NT2/D1 (cell line): Measurements from ENCODE around the gene MGA.
"Not testable (repeated sequence)": the region's sequence is repeated elsewhere in the genome, so short reads cannot be mapped to it uniquely, and the experiment has no call there.

Source experiments
- DNase-seq: peaks from one replicate; pipeline ENCODE4 v3.0.0-alpha.2; 2011; ENCODE audit warnings: low read depth, low spot score
- H3K27me3 ChIP-seq: 2 replicates; pipeline ENCODE4 v1.6.0; 2011; ENCODE audit warnings: mild to moderate bottlenecking; ENCODE audit not compliant: insufficient read length, insufficient read depth
- H3K36me3 ChIP-seq: 2 replicates; pipeline ENCODE4 v1.6.1; 2011; ENCODE audit warnings: mild to moderate bottlenecking, low read length, mixed read lengths; ENCODE audit not compliant: insufficient read depth, insufficient read length
- H3K4me1 ChIP-seq: 2 replicates; pipeline ENCODE4 v1.5.1; 2011; ENCODE audit not compliant: insufficient read depth, insufficient read length
- H3K4me3 ChIP-seq: 2 replicates; pipeline ENCODE4 v1.5.1; 2011; ENCODE audit warnings: low read depth; ENCODE audit not compliant: insufficient read length
- H3K9ac ChIP-seq: 2 replicates; pipeline ENCODE4 v1.6.0; 2011; ENCODE audit warnings: low read depth; ENCODE audit not compliant: insufficient read length
- H3K9me3 ChIP-seq: 2 replicates; pipeline ENCODE4 v1.5.1; 2011; ENCODE audit warnings: mild to moderate bottlenecking, low read length; ENCODE audit not compliant: insufficient read depth
- SUZ12 ChIP-seq: IDR thresholded peaks from 2 replicates; pipeline ENCODE4 v1.6.1; 2011; ENCODE audit not compliant: insufficient read length, insufficient read depth; ENCODE audit errors: extremely low read depth
- YY1 ChIP-seq: IDR thresholded peaks from 2 replicates; pipeline ENCODE4 v1.6.1; 2011; ENCODE audit not compliant: insufficient read length, insufficient read depth
- ZNF274 ChIP-seq: IDR thresholded peaks from 2 replicates; pipeline ENCODE4 v1.6.1; 2011; ENCODE audit warnings: mild to moderate bottlenecking, low read depth, low read length

Gene MGA

GRCh38 chr15:41727143-41727542 lies 66.9 kb downstream of the MGA start:
- Histone ChIP-seq H3K4me1 (no peaks in the 10 kb centered on the region), H3K9me3 (no peaks in the 10 kb centered on the region), H3K4me3 (no peak overlapping the region), H3K9ac (no peak overlapping the region), H3K27me3 (no peaks in the 10 kb centered on the region), H3K36me3 (peaks cover 20% of the 10 kb centered on the region)
- DNase-seq, result no peak
- TF ChIP-seq SUZ12 (no peak), ZNF274 (no peak), YY1 (no peak)

- H3K4me3 ChIP-seq, H3K4me1 ChIP-seq, DNase-seq, H3K9me3 ChIP-seq, H3K9ac ChIP-seq, H3K27me3 ChIP-seq: not testable (repeated sequence)
- H3K36me3 ChIP-seq, result peaks cover 20% of the 10 kb centered on the region
Observed at GRCh38 chr15:41728061-41728460, 67.9 kb downstream of the MGA start.

- H3K4me3 ChIP-seq, result no peak overlapping the region
- H3K9me3 ChIP-seq, result no peaks in the 10 kb centered on the region
- H3K4me1 ChIP-seq, result no peaks in the 10 kb centered on the region
- H3K9ac ChIP-seq, result no peak overlapping the region
- TF ChIP-seq ZNF274 (no peak), YY1 (no peak), SUZ12 (no peak)
- H3K36me3 ChIP-seq, result peaks cover 32% of the 10 kb centered on the region
- no peaks in the 10 kb centered on the region for H3K27me3 ChIP-seq
- no peak for DNase-seq
Observed at GRCh38 chr15:41730543-41730942, 70.3 kb downstream of the MGA start.

GRCh38 chr15:41732483-41732882 lies 72.3 kb downstream of the MGA start:
- H3K36me3 ChIP-seq, result peaks cover 37% of the 10 kb centered on the region
- no peaks in the 10 kb centered on the region for H3K27me3 ChIP-seq
- no peak for DNase-seq
- H3K9me3 ChIP-seq, result no peaks in the 10 kb centered on the region
- no peak overlapping the region for H3K4me3 ChIP-seq
- TF ChIP-seq YY1 (no peak), ZNF274 (no peak), SUZ12 (no peak)
- H3K9ac ChIP-seq, result no peak overlapping the region
- no peaks in the 10 kb centered on the region for H3K4me1 ChIP-seq

GRCh38 chr15:41734079-41734478 lies 73.9 kb downstream of the MGA start:
- H3K36me3 ChIP-seq, result peaks cover 36% of the 10 kb centered on the region
- H3K9ac ChIP-seq, result no peak overlapping the region
- no peaks in the 10 kb centered on the region for H3K4me1 ChIP-seq
- no peak for DNase-seq
- TF ChIP-seq SUZ12 (no peak), ZNF274 (no peak), YY1 (no peak)
- no peaks in the 10 kb centered on the region for H3K27me3 ChIP-seq
- no peaks in the 10 kb centered on the region for H3K9me3 ChIP-seq
- H3K4me3 ChIP-seq, result no peak overlapping the region

GRCh38 chr15:41735046-41735445 lies 74.8 kb downstream of the MGA start:
- peaks cover 36% of the 10 kb centered on the region for H3K36me3 ChIP-seq
- H3K9me3 ChIP-seq, result no peaks in the 10 kb centered on the region
- DNase-seq, result no peak
- no peaks in the 10 kb centered on the region for H3K4me1 ChIP-seq
- no peak for TF ChIP-seq YY1
- no peak for TF ChIP-seq ZNF274
- no peak for TF ChIP-seq SUZ12
- H3K27me3 ChIP-seq, result no peaks in the 10 kb centered on the region
- no peak overlapping the region for H3K4me3 ChIP-seq
- H3K9ac ChIP-seq, result no peak overlapping the region

GRCh38 chr15:41735492-41735891 lies 75.3 kb downstream of the MGA start:
- not testable (repeated sequence) for H3K9me3 ChIP-seq, DNase-seq, H3K27me3 ChIP-seq, H3K9ac ChIP-seq, H3K4me1 ChIP-seq, H3K4me3 ChIP-seq
- peaks cover 36% of the 10 kb centered on the region for H3K36me3 ChIP-seq

GRCh38 chr15:41746802-41747201 lies 86.6 kb downstream of the MGA start:
- H3K36me3 ChIP-seq, result peaks cover 37% of the 10 kb centered on the region
- TF ChIP-seq YY1 (no peak), SUZ12 (no peak), ZNF274 (no peak)
- no peak overlapping the region for H3K9ac ChIP-seq
- DNase-seq, result no peak
- H3K27me3 ChIP-seq, result no peaks in the 10 kb centered on the region
- H3K4me1 ChIP-seq, result no peaks in the 10 kb centered on the region
- no peaks in the 10 kb centered on the region for H3K9me3 ChIP-seq
- H3K4me3 ChIP-seq, result no peak overlapping the region
